Mucosa of descending colon (tissue), 3 donors: Measurements from ENCODE around the gene C2orf74. TPM values are rescaled to one million over a fixed set of nuclear protein-coding genes. Genes with fewer than 3 reads are reported as not detected.
"Not testable (repeated sequence)": the region's sequence is repeated elsewhere in the genome, so short reads cannot be mapped to it uniquely, and the experiment has no call there.

ENCODE experiments used
- ATAC-seq: fragments of 200-7000 bp; cut with Tn5 transposase; one replicate; pipeline ENCODE4 v1.9.1; 2020; ENCODE audit warnings: mild to moderate bottlenecking, moderate library complexity
- DNase-seq, 3 donors: peaks; one replicate each; pipeline ENCODE4 v3.0.0-alpha.2; 2020
- H3K36me3 ChIP-seq: fragments of 200-600 bp; one replicate; pipeline ENCODE4 v1.8.0; 2021; ENCODE audit warnings: low read depth, mild to moderate bottlenecking
- H3K4me1 ChIP-seq: fragments of 200-600 bp; one replicate; pipeline ENCODE4 v1.8.0; 2021; ENCODE audit warnings: low read depth, mild to moderate bottlenecking
- H3K4me3 ChIP-seq: fragments of 200-600 bp; one replicate; pipeline ENCODE4 v1.8.0; 2021; ENCODE audit warnings: mild to moderate bottlenecking
- H3K9me3 ChIP-seq: fragments of 200-600 bp; one replicate; pipeline ENCODE4 v1.8.0; 2021; ENCODE audit warnings: mild to moderate bottlenecking
- CTCF ChIP-seq: fragments of 200-600 bp; IDR thresholded peaks from one replicate; pipeline ENCODE4 v1.8.0; 2022; ENCODE audit warnings: antibody characterized with exemption, mild to moderate bottlenecking
- intact Hi-C, 2 donors: fragments of 100-400 bp; cut with DNase I in 1 of 2; cut with micrococcal nuclease in 1 of 2; formaldehyde crosslinking; loops; one replicate each; pipeline versions ENCODE4 v1.11.0 to v1.11.1; 2022; cut with DNase I, micrococcal nuclease
- total RNA-seq, 3 donors: library from RNA; stranded (reverse); fragmentation: NEBNext Ultra II Directional in 2 of 3; extraction: Animal tissue kit (Norgen Biotek cat#: 25700) in 2 of 3; gene quantifications; one replicate each; pipeline versions ENCODE4 v1.2.1 to v1.2.4, GENCODE V29; 2021 to 2023
- donor health status: DM: no; HTN: no; CAD: no; lungs with moderate emphysema.
- donor health status: DM: no; HTN: no; CAD: no.
- donor health status: DM: no; HTN: yes; CAD: no.

C2orf74 gene
- total RNA-seq, 3 donors from 2014 or later: 2.2 to 12.6 TPM; not detected in 1

GRCh38 chr2:61158356-61158955, 3.5 kb upstream of the C2orf74 start:
- intact Hi-C loops: no loop called here
- TF ChIP-seq CTCF: no peak
- Histone ChIP-seq H3K36me3 (no peaks in the 10 kb centered on the region), H3K9me3 (no peaks in the 10 kb centered on the region), H3K4me3 (no peak overlapping the region), H3K4me1 (no peaks in the 10 kb centered on the region)
- ATAC-seq (no peak), DNase-seq (no peak)

GRCh38 chr2:61162721-61163120, 733 bp downstream of the C2orf74 start:
- no peak for ATAC-seq
- Histone ChIP-seq H3K36me3 (no peaks in the 10 kb centered on the region), H3K4me3 (no peak overlapping the region), H3K9me3 (no peaks in the 10 kb centered on the region), H3K4me1 (no peaks in the 10 kb centered on the region)
- no peak for DNase-seq
- intact Hi-C loops: no loop called here
- TF ChIP-seq CTCF: no peak

- H3K4me1 ChIP-seq, H3K4me3 ChIP-seq, DNase-seq, intact Hi-C loops, H3K9me3 ChIP-seq, H3K36me3 ChIP-seq, ATAC-seq: not testable (repeated sequence)
These were observed 3.1 kb downstream of the C2orf74 start for GRCh38 chr2:61165082-61165481.

GRCh38 chr2:61165946-61166345, 4.0 kb downstream of the C2orf74 start:
- no peak for TF ChIP-seq CTCF
- H3K4me3 ChIP-seq: no peak overlapping the region
- no peaks in the 10 kb centered on the region for H3K36me3 ChIP-seq
- no peak for ATAC-seq
- H3K4me1 ChIP-seq: no peaks in the 10 kb centered on the region
- DNase-seq: no peak
- intact Hi-C loops: no loop called here
- no peaks in the 10 kb centered on the region for H3K9me3 ChIP-seq

GRCh38 chr2:61167579-61167978, 5.6 kb downstream of the C2orf74 start:
- Histone ChIP-seq H3K9me3 (no peaks in the 10 kb centered on the region), H3K4me3 (no peak overlapping the region), H3K4me1 (no peaks in the 10 kb centered on the region), H3K36me3 (no peaks in the 10 kb centered on the region)
- DNase-seq: no peak
- TF ChIP-seq CTCF: no peak
- intact Hi-C loops: no loop called here
- ATAC-seq: no peak

GRCh38 chr2:61172671-61173070, 10.7 kb downstream of the C2orf74 start:
- no peak for DNase-seq
- no peaks in the 10 kb centered on the region for H3K4me1 ChIP-seq
- intact Hi-C loops: no loop called here
- H3K36me3 ChIP-seq: no peaks in the 10 kb centered on the region
- H3K4me3 ChIP-seq: no peak overlapping the region
- TF ChIP-seq CTCF: no peak
- no peaks in the 10 kb centered on the region for H3K9me3 ChIP-seq
- no peak for ATAC-seq
